IPS-20b (cell line): ENCODE results near the gene CORIN.

Source experiments
- H3K27ac ChIP-seq: one replicate; pipeline ENCODE4 v1.5.1; 2013; ENCODE audit warnings: low read length
- H3K27me3 ChIP-seq: 2 replicates; pipeline ENCODE4 v1.6.1; 2013; ENCODE audit warnings: mild to moderate bottlenecking, low read length, inconsistent platforms; ENCODE audit not compliant: insufficient read depth
- H3K36me3 ChIP-seq: 2 replicates; pipeline ENCODE4 v1.6.1; 2013; ENCODE audit warnings: low read depth, mild to moderate bottlenecking, inconsistent platforms, low read length, moderate library complexity; ENCODE audit not compliant: insufficient read depth
- H3K4me1 ChIP-seq: 2 replicates; pipeline ENCODE4 v1.6.1; 2013; ENCODE audit warnings: mild to moderate bottlenecking, control low read depth, inconsistent platforms, low read length, moderate library complexity; ENCODE audit not compliant: insufficient read depth
- H3K4me3 ChIP-seq: 2 replicates; pipeline ENCODE4 v1.5.1; 2013; ENCODE audit warnings: mild to moderate bottlenecking, low read length, inconsistent platforms
- H3K9ac ChIP-seq: 2 replicates; pipeline ENCODE4 v1.6.1; 2013; ENCODE audit warnings: low read depth, mild to moderate bottlenecking, inconsistent platforms, low read length, moderate library complexity
- H3K9me3 ChIP-seq: 2 replicates; pipeline ENCODE4 v1.6.1; 2013; ENCODE audit warnings: mild to moderate bottlenecking, low read depth, low read length, inconsistent platforms; ENCODE audit not compliant: insufficient read depth

Gene CORIN

GRCh38 chr4:47672696-47673095, 165.2 kb downstream of the CORIN start:
- Histone ChIP-seq H3K27ac (no peak overlapping the region), H3K9me3 (no peaks in the 10 kb centered on the region), H3K36me3 (no peaks in the 10 kb centered on the region), H3K27me3 (no peaks in the 10 kb centered on the region; the same call in 1 of the 2 replicates), H3K9ac (no peak overlapping the region), H3K4me1 (no peaks in the 10 kb centered on the region), H3K4me3 (no peak overlapping the region)

- Histone ChIP-seq H3K36me3 (no peaks in the 10 kb centered on the region), H3K27me3 (no peaks in the 10 kb centered on the region), H3K4me1 (no peaks in the 10 kb centered on the region), H3K4me3 (no peak overlapping the region), H3K27ac (no peak overlapping the region), H3K9me3 (no peaks in the 10 kb centered on the region), H3K9ac (no peak overlapping the region)
Measured at GRCh38 chr4:47669946-47670345, 167.9 kb downstream of the CORIN start.

GRCh38 chr4:47668810-47669408, 169.0 kb downstream of the CORIN start:
- no peak overlapping the region for H3K27ac ChIP-seq
- no peaks in the 10 kb centered on the region for H3K27me3 ChIP-seq
- no peaks in the 10 kb centered on the region for H3K36me3 ChIP-seq
- no peak overlapping the region for H3K4me3 ChIP-seq
- no peaks in the 10 kb centered on the region for H3K4me1 ChIP-seq
- no peak overlapping the region for H3K9ac ChIP-seq
- H3K9me3 ChIP-seq = no peaks in the 10 kb centered on the region

- Histone ChIP-seq H3K27ac (no peak overlapping the region), H3K4me3 (no peak overlapping the region), H3K9ac (no peak overlapping the region), H3K27me3 (no peaks in the 10 kb centered on the region), H3K36me3 (no peaks in the 10 kb centered on the region), H3K9me3 (no peaks in the 10 kb centered on the region), H3K4me1 (no peaks in the 10 kb centered on the region)
Measured at GRCh38 chr4:47668256-47668655, 169.6 kb downstream of the CORIN start.

DNA sequence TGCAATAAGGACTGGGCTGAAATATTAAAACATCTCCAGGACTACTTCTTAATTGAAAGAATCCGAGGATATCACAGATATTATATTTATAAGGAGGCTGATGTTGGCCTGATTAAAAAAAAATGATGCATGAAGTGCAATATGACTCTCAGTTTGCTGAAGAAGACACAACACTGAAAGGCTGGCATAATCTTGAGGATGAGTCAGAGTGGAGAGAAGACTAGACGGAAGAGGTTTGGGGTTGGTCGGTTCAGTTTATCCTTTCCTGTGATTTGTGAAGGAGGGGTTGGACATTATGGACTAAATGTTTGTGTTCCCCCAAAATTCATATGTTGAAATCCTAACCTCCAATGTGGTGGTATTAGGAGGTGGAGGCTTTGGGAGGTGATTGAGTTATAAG, 170.3 kb downstream of the CORIN start:
- H3K27ac ChIP-seq = no peak overlapping the region
- H3K4me1 ChIP-seq = no peaks in the 10 kb centered on the region
- no peaks in the 10 kb centered on the region for H3K27me3 ChIP-seq
- no peaks in the 10 kb centered on the region for H3K36me3 ChIP-seq
- no peak overlapping the region for H3K9ac ChIP-seq
- no peaks in the 10 kb centered on the region for H3K9me3 ChIP-seq
- H3K4me3 ChIP-seq = no peak overlapping the region

GRCh38 chr4:47664051-47664826, 173.6 kb downstream of the CORIN start:
- Histone ChIP-seq H3K9ac (no peak overlapping the region), H3K4me1 (no peaks in the 10 kb centered on the region), H3K27me3 (no peaks in the 10 kb centered on the region), H3K27ac (no peak overlapping the region), H3K4me3 (no peak overlapping the region), H3K36me3 (no peaks in the 10 kb centered on the region), H3K9me3 (no peaks in the 10 kb centered on the region)

- no peak overlapping the region for H3K9ac ChIP-seq
- no peaks in the 10 kb centered on the region for H3K4me1 ChIP-seq
- no peak overlapping the region for H3K4me3 ChIP-seq
- H3K36me3 ChIP-seq = no peaks in the 10 kb centered on the region
- H3K27me3 ChIP-seq = no peaks in the 10 kb centered on the region
- no peak overlapping the region for H3K27ac ChIP-seq
- no peaks in the 10 kb centered on the region for H3K9me3 ChIP-seq
Measured at GRCh38 chr4:47662975-47663374, 174.9 kb downstream of the CORIN start.

- no peaks in the 10 kb centered on the region for H3K27me3 ChIP-seq
- no peak overlapping the region for H3K27ac ChIP-seq
- H3K4me1 ChIP-seq = no peaks in the 10 kb centered on the region
- H3K9ac ChIP-seq = no peak overlapping the region
- no peaks in the 10 kb centered on the region for H3K36me3 ChIP-seq
- no peaks in the 10 kb centered on the region for H3K9me3 ChIP-seq
- H3K4me3 ChIP-seq = no peak overlapping the region
Measured at GRCh38 chr4:47661741-47662140, 176.1 kb downstream of the CORIN start.

GRCh38 chr4:47659342-47659741, 178.5 kb downstream of the CORIN start:
- Histone ChIP-seq H3K9me3 (no peaks in the 10 kb centered on the region), H3K27me3 (no peaks in the 10 kb centered on the region), H3K4me3 (no peak overlapping the region), H3K27ac (no peak overlapping the region), H3K9ac (no peak overlapping the region), H3K4me1 (no peaks in the 10 kb centered on the region), H3K36me3 (no peaks in the 10 kb centered on the region)

GRCh38 chr4:47654972-47655693, 182.7 kb downstream of the CORIN start:
- Histone ChIP-seq H3K4me1 (peaks cover 6% of the 10 kb centered on the region; the same call in 1 of the 2 replicates), H3K27me3 (no peaks in the 10 kb centered on the region), H3K27ac (no peak overlapping the region), H3K36me3 (no peaks in the 10 kb centered on the region), H3K9ac (no peak overlapping the region), H3K9me3 (no peaks in the 10 kb centered on the region), H3K4me3 (no peak overlapping the region)

DNA sequence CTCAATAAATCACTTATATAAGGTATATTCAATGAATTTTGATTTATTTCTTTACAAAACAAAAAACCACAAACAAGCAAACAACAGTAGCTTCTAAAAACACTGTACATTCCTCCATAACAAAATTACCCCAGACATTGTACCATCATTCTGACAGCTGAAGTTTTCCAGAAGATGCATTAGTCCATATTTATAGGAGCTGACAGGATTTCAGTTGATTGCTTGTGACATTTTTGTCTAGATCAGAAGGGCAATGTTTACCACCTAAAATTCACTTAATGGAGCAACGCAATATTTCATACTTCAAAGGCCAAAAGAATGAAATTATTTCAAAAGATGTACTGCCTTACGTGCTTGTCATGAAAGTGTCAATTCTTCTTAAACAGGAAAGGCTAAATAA, 185.8 kb downstream of the CORIN start:
- Histone ChIP-seq H3K4me1 (peaks cover 6% of the 10 kb centered on the region; the same call in 1 of the 2 replicates), H3K27ac (no peak overlapping the region), H3K27me3 (no peaks in the 10 kb centered on the region), H3K9me3 (no peaks in the 10 kb centered on the region), H3K9ac (no peak overlapping the region), H3K36me3 (no peaks in the 10 kb centered on the region), H3K4me3 (no peak overlapping the region)

DNA sequence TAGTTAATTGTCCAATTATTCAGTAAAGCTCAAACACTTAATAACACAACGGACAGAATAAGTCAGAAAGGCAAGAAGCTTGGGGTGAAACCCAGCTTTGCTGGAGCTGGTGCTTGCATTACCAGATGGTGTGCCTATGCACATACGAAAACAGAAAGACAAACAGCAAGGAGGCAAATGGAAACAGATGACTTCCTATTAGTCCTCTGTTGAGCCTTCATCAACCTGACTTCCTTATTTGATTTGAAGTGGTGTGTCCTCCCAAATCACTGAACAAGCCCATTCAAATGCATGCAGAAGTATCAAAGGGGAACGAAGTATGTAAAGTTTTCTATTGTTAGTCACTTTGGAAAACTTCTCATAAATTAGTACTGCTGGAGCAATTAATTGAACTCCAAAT, 186.6 kb downstream of the CORIN start:
- peaks cover 6% of the 10 kb centered on the region; the same call in 1 of the 2 replicates for H3K4me1 ChIP-seq
- H3K9ac ChIP-seq = no peak overlapping the region
- H3K36me3 ChIP-seq = no peaks in the 10 kb centered on the region
- no peak overlapping the region; the same call in 1 of the 2 replicates for H3K4me3 ChIP-seq
- no peaks in the 10 kb centered on the region for H3K27me3 ChIP-seq
- H3K9me3 ChIP-seq = no peaks in the 10 kb centered on the region
- no peak overlapping the region for H3K27ac ChIP-seq
